Right lobe of liver (tissue), 6 donors: ENCODE measurements around the gene CCDC198. TPM values are rescaled to one million over a fixed set of nuclear protein-coding genes. Genes with fewer than 3 reads are reported as not detected.

Source experiments
- ATAC-seq, 4 donors: fragments of 200-7000 bp; cut with Tn5 transposase; one replicate each; pipeline ENCODE4 v1.9.1; 2020; ENCODE audit warnings: mild to moderate bottlenecking in 4 of 4, moderate library complexity in 4 of 4
- DNase-seq, 3 donors: peaks; one replicate each; pipeline ENCODE4 v3.0.0-alpha.2; 2020
- H3K27ac ChIP-seq, 3 donors: fragments of 200-600 bp; one replicate each; pipeline ENCODE4 v1.8.0; 2022
- H3K27me3 ChIP-seq, 2 donors: fragments of 200-600 bp; one replicate each; pipeline ENCODE4 v1.8.0; 2022
- H3K36me3 ChIP-seq, 4 donors: fragments of 200-600 bp; sonication (generic) in 1 of 4; one replicate each; pipeline versions ENCODE4 v1.5.1 to v1.8.0; 2017 to 2022; ENCODE audit warnings: control low read depth in 1 of 4
- H3K4me1 ChIP-seq, 4 donors: fragments of 200-600 bp; sonication (generic) in 1 of 4; one replicate each; pipeline versions ENCODE4 v1.5.1 to v1.8.0; 2017 to 2022; ENCODE audit warnings: control low read depth in 1 of 4
- H3K4me3 ChIP-seq, 3 donors: fragments of 200-600 bp; one replicate each; pipeline ENCODE4 v1.8.0; 2022
- H3K9me3 ChIP-seq, 4 donors: fragments of 200-600 bp; sonication (generic) in 1 of 4; one replicate each; pipeline versions ENCODE4 v1.5.1 to v1.8.0; 2017 to 2022; ENCODE audit warnings: control low read depth in 1 of 4
- CTCF ChIP-seq, 4 donors: fragments of 200-600 bp in 3 of 4; fragments of 450-650 bp in 1 of 4; IDR thresholded peaks; one replicate each; pipeline versions ENCODE4 v1.5.1 to v1.8.0; 2016 to 2022; ENCODE audit warnings: antibody characterized with exemption in 4 of 4, mild to moderate bottlenecking in 2 of 4
- POLR2A ChIP-seq: fragments of 450-650 bp; IDR thresholded peaks from one replicate; pipeline ENCODE4 v1.6.1; 2017; ENCODE audit warnings: antibody characterized with exemption, mild to moderate bottlenecking
- WGBS: methylation state at CpG from one replicate; pipeline ENCODE4 v1.1.6; 2018; ENCODE audit warnings: low coverage, low lambda C conversion rate; ENCODE audit not compliant: insufficient coverage; ENCODE audit errors: missing lambda C conversion rate; 5-methylcytosine and 5-hydroxymethylcytosine counted together
- intact Hi-C, 2 donors: fragments of 100-400 bp; cut with DNase I; formaldehyde crosslinking; loops; one replicate each; pipeline versions ENCODE4 v1.11.2 to v1.14.1; 2022
- total RNA-seq, 6 experiments: library from RNA; depleted of rRNA in 2 of 6; stranded (reverse); fragments of >200 nt in 2 of 6; fragmentation: NEBNext Ultra II Directional in 3 of 6; extraction: Animal tissue kit (Norgen Biotek cat#: 25700) in 3 of 6; gene quantifications; one replicate each; pipeline versions ENCODE4 v1.1.0 to v1.2.4, GENCODE V29; 2016 to 2023
- donor health status: DM: no; HTN: yes; CAD: no.
- donor health status: DM: no; HTN: no; CAD: no.
- donor health status: DM: no; HTN: no; CAD: no.
- donor health status: DM: no; HTN: yes; CAD: no.
- donor health status: DM: no; HTN: yes; CAD: no.

Gene CCDC198
- total RNA-seq, 6 experiments from 2014 or later = 23.2 to 56.6 (median 37.1) TPM

GRCh38 chr14:57501039-57501557 lies 7.4 kb upstream of the CCDC198 start:
- ATAC-seq = peak; percentile 53 to 80 (median 70)
- Histone ChIP-seq H3K4me1 (peaks cover 0 to 22% (median 0%) of the 10 kb centered on the region in 4 donors), H3K9me3 (no peaks in the 10 kb centered on the region), H3K27me3 (no peaks in the 10 kb centered on the region), H3K4me3 (no peak overlapping the region), H3K36me3 (no peaks in the 10 kb centered on the region), H3K27ac (peak overlapping the region in 1 of 3 donors; percentile 35)
- WGBS = 7% methylated on average over 2 of the region's 2 CpGs
- TF ChIP-seq CTCF (IDR thresholded peaks at IDR 0.05) = no peak
- TF ChIP-seq POLR2A = no peak
- intact Hi-C loops = no loop called here
- no peak for DNase-seq

- DNase-seq = no peak
- no peak for ATAC-seq
- Histone ChIP-seq H3K27ac (no peak overlapping the region), H3K9me3 (no peaks in the 10 kb centered on the region), H3K27me3 (no peaks in the 10 kb centered on the region), H3K36me3 (no peaks in the 10 kb centered on the region), H3K4me3 (no peak overlapping the region), H3K4me1 (peaks cover 0 to 44% (median 6%) of the 10 kb centered on the region in 4 donors)
- TF ChIP-seq POLR2A = no peak
- TF ChIP-seq CTCF (IDR thresholded peaks at IDR 0.05) = no peak
- intact Hi-C loops = no loop called here
Measured at GRCh38 chr14:57498659-57499058, 5.0 kb upstream of the CCDC198 start.

- H3K9me3 ChIP-seq = no peaks in the 10 kb centered on the region
- H3K27me3 ChIP-seq = no peaks in the 10 kb centered on the region
- intact Hi-C loops = no loop called here
- DNase-seq (no peak), ATAC-seq (peak in 2 of 4 donors; percentile 29 to 50)
- WGBS = 59% methylated on average over 3 of the region's 4 CpGs
- no peak overlapping the region for H3K27ac ChIP-seq
- TF ChIP-seq POLR2A = no peak
- no peak for TF ChIP-seq CTCF (IDR thresholded peaks at IDR 0.05)
- peaks cover 0 to 44% (median 6%) of the 10 kb centered on the region in 4 donors for H3K4me1 ChIP-seq
- no peak overlapping the region for H3K4me3 ChIP-seq
- H3K36me3 ChIP-seq = no peaks in the 10 kb centered on the region
Measured at GRCh38 chr14:57498035-57498434, 4.4 kb upstream of the CCDC198 start.

- H3K27ac ChIP-seq = peak overlapping the region in 2 of 3 donors; percentile 19 to 56
- WGBS = 22% methylated on average over 2 of the region's 2 CpGs
Measured at GRCh38 chr14:57495416-57495815, 1.8 kb upstream of the CCDC198 start.

More at GRCh38 chr14:57495416-57495815, 1.8 kb upstream of the CCDC198 start:
- intact Hi-C loops = no loop called here
- H3K9me3 ChIP-seq = no peaks in the 10 kb centered on the region
- TF ChIP-seq CTCF (IDR thresholded peaks at IDR 0.05) (no peak), POLR2A (peak; percentile 15)
- no peaks in the 10 kb centered on the region for H3K27me3 ChIP-seq
- no peak for DNase-seq
- H3K4me1 ChIP-seq = peaks cover 0 to 46% (median 6%) of the 10 kb centered on the region in 4 donors
- H3K36me3 ChIP-seq = no peaks in the 10 kb centered on the region
- peak; percentile 54 to 71 (median 66) for ATAC-seq
- no peak overlapping the region for H3K4me3 ChIP-seq
